Measurements from ENCODE around the gene ZNF565.
"Not testable (repeated sequence)": the region's sequence is repeated elsewhere in the genome, so short reads cannot be mapped to it uniquely, and the experiment has no call there.

The ZNF565 gene

GRCh38 chr19:36210497-36210896, 4.0 kb downstream of the ZNF565 start:
- DNase-seq, result no peak

- DNase-seq, result no peak
Observed at GRCh38 chr19:36209372-36209771, 5.1 kb downstream of the ZNF565 start.

- DNase-seq, result no peak
Observed at GRCh38 chr19:36207605-36208252, 6.7 kb downstream of the ZNF565 start.

GRCh38 chr19:36203293-36203692, 11.2 kb downstream of the ZNF565 start:
- DNase-seq, result no peak

- no peak for DNase-seq
Observed at GRCh38 chr19:36201684-36202083, 12.8 kb downstream of the ZNF565 start.

- no peak for DNase-seq
Observed at GRCh38 chr19:36198119-36198518, 16.3 kb downstream of the ZNF565 start.

GRCh38 chr19:36196249-36196648, 18.2 kb downstream of the ZNF565 start:
- no peak for DNase-seq

- DNase-seq, result not testable (repeated sequence)
Observed at GRCh38 chr19:36186722-36187121, 27.7 kb downstream of the ZNF565 start.

- no peak for DNase-seq
Observed at GRCh38 chr19:36183245-36183628, 31.2 kb downstream of the ZNF565 start.

- no peak for DNase-seq
Observed at GRCh38 chr19:36182612-36183244, 31.7 kb downstream of the ZNF565 start.

GRCh38 chr19:36179077-36179476, 35.4 kb downstream of the ZNF565 start:
- DNase-seq, result not testable (repeated sequence)

GRCh38 chr19:36173846-36174245, 40.6 kb downstream of the ZNF565 start:
- DNase-seq, result not testable (repeated sequence)

- DNase-seq, result no peak
Observed at GRCh38 chr19:36172852-36173251, 41.6 kb downstream of the ZNF565 start.

- no peak for DNase-seq
Observed at GRCh38 chr19:36169084-36169760, 45.2 kb downstream of the ZNF565 start.

GRCh38 chr19:36163813-36164212, 50.7 kb downstream of the ZNF565 start:
- no peak for DNase-seq

GRCh38 chr19:36160821-36161596, 53.5 kb downstream of the ZNF565 start:
- DNase-seq, result no peak

- no peak for DNase-seq
Observed at GRCh38 chr19:36153126-36153525, 61.3 kb downstream of the ZNF565 start.

GRCh38 chr19:36152352-36153091, 61.9 kb downstream of the ZNF565 start, which contains the start of gene COX7A1:
Gene COX7A1 (minus strand): TSS chr19:36152447. CDS start chr19:36152407, 40 bp downstream.
- no peak for DNase-seq

- no peak for DNase-seq
Observed at GRCh38 chr19:36152019-36152351, 62.5 kb downstream of the ZNF565 start.

- DNase-seq, result no peak
Observed at GRCh38 chr19:36151144-36152018, 63.1 kb downstream of the ZNF565 start.

GRCh38 chr19:36150586-36150985, 63.9 kb downstream of the ZNF565 start:
- DNase-seq, result no peak
